Measurements from ENCODE around the gene UQCC2.

- no peak for TF ChIP-seq CTCF (IDR thresholded peaks at IDR 0.05; ENCODE audit: low read depth, low read length, missing input control)
- no peak for TF ChIP-seq RAD21 (IDR thresholded peaks at IDR 0.05)
- TF ChIP-seq ATF3 (IDR thresholded peaks at IDR 0.05) = no peak
These were observed 1.4 kb upstream of the UQCC2 start for GRCh38 chr6:33712914-33713313.

Measured in liver (tissue), 3 donors.